HS-5 (cell line): ENCODE measurements around the gene OTX2.

Source experiments
- DNase-seq: peaks from one replicate; pipeline ENCODE4 v3.0.0-alpha.2; 2012; ENCODE audit warnings: low read depth

Gene OTX2

DNA sequence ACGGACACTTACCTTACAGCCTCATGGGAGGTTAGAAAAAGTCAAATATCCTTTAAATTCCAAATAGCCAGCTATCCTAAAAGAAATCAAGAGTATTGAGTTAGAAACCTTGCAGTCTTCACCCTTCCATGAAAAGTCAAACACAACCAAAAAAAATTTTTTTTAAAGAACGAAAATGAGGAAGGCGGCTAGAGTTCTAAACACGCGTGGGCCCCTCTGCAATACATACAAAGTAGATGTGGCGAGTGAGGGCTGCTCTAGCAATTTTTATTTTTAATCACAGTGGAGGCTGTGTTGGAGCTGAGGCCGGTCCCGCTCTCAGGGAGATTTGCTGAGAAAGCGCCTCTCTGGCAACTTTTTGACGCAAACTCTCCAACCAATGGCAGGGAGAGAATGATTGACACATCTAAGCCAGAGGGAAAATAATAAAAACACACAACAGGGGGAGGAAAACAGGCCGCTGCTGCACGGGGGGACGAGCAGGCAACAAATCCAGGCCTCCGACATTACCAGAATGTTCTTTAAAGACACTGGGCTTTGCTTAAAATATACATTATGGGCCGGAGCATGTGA is at the start of gene OTX2:
OTX2 (minus strand) TSS at position 333 of the 573 bp plus-strand sequence. CDS start 5,023 bp downstream, outside the sequence.
- no peak for DNase-seq

GRCh38 chr14:56858422-56858821 is 48.1 kb upstream of the OTX2 start:
- DNase-seq = no peak

DNA sequence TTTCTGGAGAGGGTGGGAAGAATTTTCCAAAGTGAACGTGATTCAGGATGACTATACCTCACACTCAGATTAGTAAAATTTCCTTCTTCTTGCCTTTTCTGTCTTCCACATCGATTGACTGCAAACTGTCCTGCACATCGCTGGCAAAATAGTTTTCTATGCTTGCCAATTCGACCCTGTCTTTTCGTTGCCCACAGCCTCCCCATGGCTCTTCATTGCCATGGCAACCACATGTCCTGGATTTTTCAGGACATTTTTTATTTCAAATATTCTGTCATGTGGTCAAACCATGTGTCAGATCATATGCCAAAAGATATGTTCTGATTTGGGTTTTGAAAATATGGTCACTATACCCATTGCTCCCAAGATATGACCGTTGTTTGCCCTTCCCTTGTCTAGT is 46.9 kb upstream of the OTX2 start:
- DNase-seq = no peak

GRCh38 chr14:56855891-56856461 is 45.7 kb upstream of the OTX2 start:
- DNase-seq = no peak

DNA sequence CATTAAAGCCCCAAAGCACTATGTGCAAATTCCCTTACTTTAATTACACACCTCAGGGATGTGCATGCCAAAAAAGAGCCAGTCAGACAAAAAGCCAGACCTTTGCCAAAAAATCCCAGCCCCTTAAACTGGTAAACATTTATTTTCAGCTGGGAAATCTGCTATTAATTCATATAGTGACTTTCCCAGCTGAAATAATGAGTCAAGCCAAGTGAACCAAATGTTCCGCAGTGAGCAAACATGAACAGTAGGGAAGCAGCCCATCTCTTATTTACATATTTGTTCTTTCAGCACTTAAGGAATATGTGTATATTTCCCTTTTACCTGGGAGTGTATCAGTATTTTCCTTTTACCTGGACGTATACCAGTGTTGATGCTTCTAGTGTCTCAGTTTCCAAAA is 44.0 kb upstream of the OTX2 start:
- no peak for DNase-seq

DNA sequence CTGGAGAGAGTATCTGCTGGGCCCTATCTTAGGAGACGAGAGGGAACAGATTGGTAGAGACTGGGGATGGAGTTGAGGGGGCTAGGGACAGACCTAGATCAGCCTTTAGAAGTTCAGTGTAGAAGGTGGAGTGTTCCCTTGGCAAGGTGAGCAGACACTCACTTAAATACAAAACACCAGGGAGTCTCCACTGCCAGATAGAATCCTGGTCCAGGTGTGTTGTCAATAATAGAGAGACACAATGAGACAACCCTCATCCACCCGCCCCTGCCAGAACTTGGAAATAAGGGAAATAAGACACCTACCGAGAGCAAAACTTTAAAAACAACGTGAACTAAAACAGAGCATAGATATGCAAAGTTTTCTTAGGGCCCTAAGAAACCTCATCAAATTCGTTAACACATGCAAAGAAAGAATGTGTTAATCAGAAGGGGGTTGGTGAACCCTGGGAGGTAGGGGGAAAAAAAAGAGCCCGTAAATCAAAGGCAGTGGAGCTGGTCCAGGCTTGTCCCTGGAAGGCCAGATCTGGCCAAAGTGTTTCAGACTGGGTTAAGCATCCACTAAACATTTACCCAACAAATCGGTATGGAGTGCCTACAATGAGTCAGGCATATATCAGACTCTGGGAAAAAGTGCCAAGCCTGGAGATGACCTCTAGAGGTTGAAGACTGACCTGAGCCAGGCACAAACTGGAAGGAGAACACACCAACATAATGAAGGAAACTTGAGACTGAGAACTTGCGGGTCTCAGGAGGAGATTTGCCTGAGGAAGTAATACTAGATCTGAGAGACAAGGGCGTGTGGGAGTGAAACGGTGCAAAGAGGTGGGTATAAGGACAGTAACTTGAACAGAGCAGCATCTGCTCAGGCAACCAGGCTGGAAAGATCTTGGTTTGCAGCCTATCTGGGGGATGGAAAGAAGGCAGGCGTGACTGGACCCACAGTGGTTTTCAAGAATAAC is 37.0 kb upstream of the OTX2 start:
- no peak for DNase-seq

DNA sequence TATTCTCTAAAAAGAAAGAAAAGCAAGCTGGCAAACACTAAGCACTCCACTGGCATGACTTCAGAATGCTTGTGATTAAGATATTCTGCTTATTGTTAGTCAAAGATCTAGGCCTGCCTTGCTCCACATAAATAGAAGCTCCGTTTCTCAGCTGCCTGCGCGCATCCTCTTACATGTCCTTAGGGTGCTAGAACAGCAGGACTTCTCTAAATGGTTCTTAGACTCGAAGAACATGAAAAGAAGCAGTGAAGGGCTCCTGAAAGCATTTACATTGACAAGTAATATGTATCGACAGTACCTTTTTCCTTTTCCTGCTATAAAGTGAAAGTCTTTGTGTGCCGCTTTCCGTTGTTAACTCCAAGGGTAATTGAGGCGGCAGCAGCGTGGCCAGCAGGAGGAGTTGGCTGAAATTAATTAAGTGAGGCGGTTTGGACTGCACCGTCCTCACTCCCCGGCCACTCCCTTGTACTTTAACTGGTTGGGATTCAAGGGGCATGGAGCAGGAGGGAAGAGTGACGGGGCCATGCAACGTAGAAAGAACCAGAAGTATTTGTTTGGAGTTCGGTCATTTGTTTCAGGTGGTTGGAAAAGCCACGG is 34.2 kb upstream of the OTX2 start:
- DNase-seq = no peak

DNA sequence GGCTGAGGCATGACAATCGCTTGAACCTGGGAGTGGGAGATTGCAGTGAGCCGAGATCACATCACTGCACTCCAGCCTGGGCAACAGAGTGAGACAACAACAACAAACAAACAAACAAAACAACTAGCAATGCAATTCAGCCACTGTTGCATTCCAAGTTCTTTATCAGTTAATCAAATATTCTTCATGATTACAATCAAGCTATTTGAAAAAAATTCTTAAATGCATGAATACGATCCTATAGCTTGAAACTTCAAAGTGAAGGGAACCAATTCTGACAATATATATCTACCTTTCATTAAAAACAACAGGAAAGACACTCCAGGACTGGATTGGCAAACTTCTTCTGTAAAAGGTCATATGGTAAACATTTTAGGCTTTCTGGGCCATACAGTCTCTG is 31.3 kb upstream of the OTX2 start:
- DNase-seq = no peak

DNA sequence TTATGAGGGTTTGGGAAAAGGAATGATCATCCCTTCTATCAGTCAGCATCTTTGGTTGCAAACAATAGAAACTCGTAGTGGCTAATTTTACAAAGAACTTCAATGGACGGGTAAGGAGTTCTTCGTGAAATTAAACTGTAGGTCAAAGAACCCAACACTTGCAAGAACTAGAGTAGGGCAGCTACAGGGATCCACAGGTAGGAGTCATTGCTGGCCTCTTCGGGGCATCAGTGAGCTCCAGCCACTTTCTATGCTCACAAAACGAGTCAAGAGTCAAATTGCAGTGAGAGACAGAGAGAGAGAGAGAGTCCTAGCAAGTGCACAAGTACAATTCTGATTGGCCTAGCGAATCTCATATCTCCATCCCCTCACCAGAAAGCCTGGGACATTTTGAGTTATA is 29.9 kb upstream of the OTX2 start:
- DNase-seq = no peak

GRCh38 chr14:56829151-56829550 is 18.9 kb upstream of the OTX2 start:
- DNase-seq = no peak

- no peak for DNase-seq
These were observed 15.9 kb upstream of the OTX2 start for GRCh38 chr14:56826214-56826613.

GRCh38 chr14:56821805-56822610 is 11.7 kb upstream of the OTX2 start:
- DNase-seq = no peak

DNA sequence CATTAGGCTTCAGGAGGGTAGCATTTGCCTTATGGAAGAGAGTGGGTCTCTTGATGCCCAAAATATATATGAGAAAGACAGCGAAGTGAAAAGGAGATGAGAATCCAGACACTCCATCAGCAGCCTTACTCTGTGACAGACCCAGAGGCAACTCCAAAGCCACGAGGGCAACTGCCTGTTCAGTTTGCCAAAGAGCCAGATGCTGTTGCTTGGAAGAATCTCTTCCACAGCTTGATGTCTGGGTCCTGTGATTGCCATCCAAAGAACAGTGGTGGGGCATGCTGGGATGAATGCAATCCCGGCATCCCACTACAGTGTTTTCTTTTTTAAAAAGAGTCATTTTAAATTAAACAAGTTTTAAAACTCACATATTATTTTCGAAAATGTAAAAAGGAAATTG is 10.9 kb upstream of the OTX2 start:
- no peak for DNase-seq

DNA sequence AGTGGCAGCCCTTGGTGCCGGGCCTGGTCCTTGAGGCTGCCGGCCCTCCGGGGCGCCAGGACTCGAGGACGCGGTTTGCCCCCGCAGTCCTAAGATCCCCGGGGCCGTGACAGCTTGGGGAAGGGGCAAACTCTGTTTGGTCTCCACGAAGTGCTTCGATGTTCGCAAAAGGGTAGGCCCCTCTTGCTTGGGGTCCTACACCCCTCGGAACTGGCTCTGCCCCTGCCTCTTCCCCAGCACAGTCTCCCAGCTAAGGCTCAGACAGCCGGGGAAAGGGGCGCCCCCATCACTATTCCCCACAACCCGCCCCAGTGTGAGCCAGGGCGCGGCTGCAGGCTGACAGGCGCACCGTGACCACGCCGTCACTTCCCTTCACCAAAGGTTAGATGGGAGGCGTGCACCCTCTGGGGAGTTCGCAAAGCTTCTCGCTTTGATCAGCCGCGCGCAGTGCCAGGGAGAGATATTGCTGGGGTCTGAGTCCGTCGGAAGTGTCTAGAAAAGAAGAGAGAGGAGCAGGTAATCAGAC is 7.2 kb upstream of the OTX2 start:
- DNase-seq = no peak

DNA sequence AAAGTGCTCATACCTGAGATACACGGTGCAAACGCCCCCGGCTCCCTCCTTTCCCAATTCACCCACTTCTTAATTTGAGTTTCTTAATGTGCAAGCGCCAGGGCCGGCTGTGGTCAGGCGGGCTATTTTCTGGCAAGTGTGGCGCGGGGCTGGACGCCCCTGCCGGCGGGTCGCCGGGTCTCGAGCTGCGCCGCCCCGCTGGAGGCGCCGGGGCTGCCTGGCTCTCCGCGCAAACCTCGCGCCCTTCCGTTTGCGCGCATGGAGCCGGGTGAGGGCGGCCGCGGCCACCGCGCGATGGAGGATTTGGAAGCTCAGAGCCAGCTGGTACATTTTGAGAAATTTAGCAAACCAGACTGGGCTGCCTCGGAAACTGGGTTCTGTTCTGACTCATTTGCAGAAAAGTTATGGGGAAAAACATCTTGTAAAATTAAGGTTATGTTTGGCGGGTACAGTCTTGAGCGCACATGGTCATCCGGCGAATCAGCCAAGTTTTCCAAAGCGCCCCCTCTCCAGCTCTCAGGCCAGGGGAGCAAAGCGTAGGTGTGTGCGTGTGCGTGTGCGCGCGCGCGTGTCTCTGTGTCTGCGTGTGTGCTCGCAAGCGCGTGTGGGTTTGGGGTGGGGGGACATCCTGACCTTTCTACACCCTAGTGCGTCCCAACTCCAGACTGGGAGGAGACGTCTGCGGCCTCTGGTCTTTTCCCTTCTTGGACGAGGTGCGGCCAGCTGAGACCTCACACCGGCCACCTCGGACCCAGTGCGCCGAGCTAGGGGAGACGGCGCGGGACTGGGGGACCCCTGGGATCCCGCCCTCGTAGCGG is 6.5 kb upstream of the OTX2 start:
- no peak for DNase-seq

- no peak for DNase-seq
These were observed 5.5 kb upstream of the OTX2 start for GRCh38 chr14:56815745-56816144.

DNA sequence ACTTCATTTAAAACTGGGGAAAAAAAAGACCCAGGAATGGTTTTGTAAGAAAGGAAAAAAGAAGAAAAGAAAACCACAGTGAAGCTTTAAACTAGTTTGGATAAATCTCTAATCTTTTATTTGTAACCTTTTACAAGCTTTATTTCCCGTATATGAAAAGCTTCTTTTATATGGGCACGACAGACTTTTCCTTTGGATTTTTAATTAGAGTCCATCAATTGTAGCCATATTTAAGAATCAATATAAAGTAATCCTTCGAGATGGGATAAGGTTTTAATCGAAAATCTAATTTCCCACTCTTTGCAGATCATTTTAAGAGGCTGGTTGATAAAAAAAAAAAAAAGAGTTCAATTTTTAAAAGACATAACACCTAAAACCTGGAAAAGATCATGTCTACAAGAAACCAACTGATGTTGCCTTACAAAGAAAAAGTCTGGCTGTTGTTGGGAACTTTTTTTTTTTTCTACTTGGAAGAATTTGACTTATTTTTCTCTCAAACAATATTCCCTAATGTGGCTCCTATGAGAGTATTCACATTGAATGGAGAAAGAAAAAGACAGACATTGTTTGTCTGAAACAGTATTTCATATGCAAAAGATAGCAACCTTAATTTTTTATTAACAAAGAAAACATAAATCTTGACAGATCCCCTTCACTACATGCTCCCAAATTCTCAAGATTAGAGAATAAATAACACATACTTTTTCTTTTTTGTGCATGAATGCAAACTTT is 4.9 kb upstream of the OTX2 start:
- no peak for DNase-seq

DNA sequence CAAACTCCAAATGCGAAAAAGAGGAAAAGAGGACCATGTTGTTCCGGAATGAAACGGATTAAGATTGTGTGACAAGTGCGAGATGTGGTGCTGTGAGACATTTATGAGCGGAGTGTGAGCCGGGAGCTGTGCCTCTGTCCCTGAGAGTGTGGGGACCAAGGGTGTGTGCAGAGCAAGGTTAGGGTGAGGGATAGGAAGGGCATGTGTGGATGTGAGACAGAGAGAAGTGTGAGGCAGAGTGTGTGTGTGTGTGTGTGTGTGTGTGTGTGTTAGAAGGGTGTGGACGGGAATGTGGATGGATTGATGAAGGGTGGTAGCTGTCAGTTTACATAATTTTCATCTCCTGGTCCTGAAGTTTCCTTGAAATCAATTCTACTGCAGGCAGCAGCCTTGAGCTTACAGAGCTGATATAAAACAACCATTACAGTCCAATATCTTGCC is 4.3 kb upstream of the OTX2 start:
- DNase-seq = no peak

- no peak for DNase-seq
These were observed 2.9 kb upstream of the OTX2 start for GRCh38 chr14:56813143-56813551.
